AG04450 (cell line): ENCODE measurements around the gene FHIT. TPM values are rescaled to one million over a fixed set of nuclear protein-coding genes. Genes with fewer than 3 reads are reported as not detected.
A peak's percentile ranks its signal among the peaks of the same experiment; 100 is the strongest.

Source experiments
- CTCF ChIA-PET: fragments of 300-600, 350-600 bp; formaldehyde crosslinking; extraction: SDS; loops from one replicate; lab custom pipeline; 2022; ENCODE audit warnings: antibody characterized with exemption, inconsistent platforms; lab: Charles Lee
- POLR2A ChIA-PET: fragments of 350-600 bp; formaldehyde crosslinking; extraction: SDS; loops from one replicate; lab custom pipeline; 2021; ENCODE audit warnings: antibody characterized with exemption, inconsistent platforms; lab: Yijun Ruan, JAX
- DNase-seq: peaks from one replicate; pipeline ENCODE4 v3.0.0-alpha.2; 2011; ENCODE audit warnings: low read depth, low spot score
- H3K27ac ChIP-seq: one replicate; pipeline ENCODE4 v1.5.1; 2012; ENCODE audit warnings: low read depth, low read length, control low read depth
- H3K27me3 ChIP-seq: one replicate; pipeline ENCODE4 v1.6.0; 2012; ENCODE audit warnings: low read length; ENCODE audit not compliant: control insufficient read depth, insufficient read depth
- H3K4me3 ChIP-seq: 2 replicates; pipeline ENCODE4 v1.5.1; 2011; ENCODE audit warnings: mild to moderate bottlenecking, low read depth, low read length, control low read depth
- H3K9me3 ChIP-seq: 2 replicates; pipeline ENCODE4 v1.5.1; 2012; ENCODE audit warnings: low read length; ENCODE audit not compliant: control insufficient read depth, insufficient read depth
- CTCF ChIP-seq: IDR thresholded peaks from 2 replicates; pipeline ENCODE4 v1.5.1; 2011; ENCODE audit warnings: low read depth, low read length, control low read depth, inconsistent platforms
- polyA plus RNA-seq: library from polyadenylated mRNA; depleted of rRNA; stranded (reverse); fragments of >200 nt; gene quantifications from 2 replicates; pipeline ENCODE4 v1.2.3, GENCODE V29; 2011

FHIT gene
- polyA plus RNA-seq, 1 experiment: 0.17 TPM

DNA sequence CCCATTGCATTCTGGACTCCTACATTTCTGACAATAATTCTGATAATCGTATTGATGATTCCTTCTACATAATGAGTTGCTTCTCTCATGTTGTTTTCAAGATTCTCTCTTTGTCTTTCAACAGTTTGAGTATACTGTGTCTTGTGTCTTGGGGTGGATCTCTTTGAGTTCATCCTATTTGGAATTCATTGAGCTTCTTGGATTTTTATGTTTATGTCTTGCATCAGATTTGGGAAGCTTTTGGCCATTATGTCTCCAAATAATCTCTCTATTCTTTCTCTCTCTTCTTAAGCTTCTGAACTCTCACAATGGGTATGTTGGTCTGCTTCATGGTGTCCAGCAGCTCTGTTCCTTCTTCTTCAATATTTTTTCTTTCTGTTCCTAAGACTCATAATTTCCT is 592.2 kb downstream of the FHIT start:
- ChIA-PET CTCF (no interaction called here), POLR2A (no interaction called here)
- DNase-seq: no peak
- no peak overlapping the region for H3K4me3 ChIP-seq
- no peak for TF ChIP-seq CTCF
- H3K27ac ChIP-seq: no peak overlapping the region
- no peaks in the 10 kb centered on the region for H3K27me3 ChIP-seq
- H3K9me3 ChIP-seq: no peaks in the 10 kb centered on the region

DNA sequence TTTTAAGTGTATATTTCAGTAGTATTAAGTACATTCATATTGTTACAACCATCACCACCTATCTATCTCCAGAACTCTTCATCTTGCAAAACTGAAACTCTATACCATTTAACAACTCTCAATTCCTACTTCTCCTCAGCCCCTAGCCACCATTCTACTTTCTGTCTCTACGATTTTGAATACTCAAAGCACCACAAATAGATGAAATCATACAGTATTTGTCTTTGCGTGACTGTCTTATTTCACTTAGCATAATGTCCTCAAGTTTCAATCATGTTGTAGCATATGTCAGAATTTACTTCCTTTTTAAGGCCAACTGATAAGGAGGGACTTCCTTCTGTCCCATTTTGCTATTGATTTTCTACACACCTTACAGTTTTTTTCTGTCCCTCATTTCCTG is 593.3 kb downstream of the FHIT start:
- no peak for TF ChIP-seq CTCF
- ChIA-PET POLR2A (no interaction called here), CTCF (no interaction called here)
- Histone ChIP-seq H3K9me3 (no peaks in the 10 kb centered on the region), H3K27me3 (no peaks in the 10 kb centered on the region), H3K27ac (no peak overlapping the region), H3K4me3 (no peak overlapping the region)
- no peak for DNase-seq

GRCh38 chr3:60652829-60653228 is 598.4 kb downstream of the FHIT start:
- Histone ChIP-seq H3K27ac (no peak overlapping the region), H3K9me3 (no peaks in the 10 kb centered on the region), H3K27me3 (no peaks in the 10 kb centered on the region), H3K4me3 (no peak overlapping the region)
- ChIA-PET POLR2A (no interaction called here), CTCF (no interaction called here)
- TF ChIP-seq CTCF: no peak
- no peak for DNase-seq

DNA sequence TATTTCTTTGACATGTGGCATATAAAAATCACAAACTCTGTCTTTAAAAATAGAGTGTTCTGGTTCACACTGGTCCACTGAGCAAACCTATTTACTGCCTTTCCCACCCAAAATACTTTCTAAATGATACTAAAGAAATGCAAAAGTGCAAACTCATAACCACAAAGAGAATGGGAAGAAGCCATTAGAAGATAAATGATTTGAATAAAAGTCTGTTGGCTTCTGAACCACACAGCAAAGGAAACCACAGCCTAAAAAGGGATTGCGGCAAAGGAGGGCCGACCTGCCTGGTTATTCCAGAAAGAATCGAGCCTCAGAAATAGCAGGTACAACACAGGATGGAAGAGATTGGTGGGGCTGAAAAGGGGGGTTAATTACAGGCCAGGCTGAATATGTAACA is 599.5 kb downstream of the FHIT start:
- Histone ChIP-seq H3K4me3 (no peak overlapping the region), H3K27ac (no peak overlapping the region), H3K9me3 (no peaks in the 10 kb centered on the region), H3K27me3 (no peaks in the 10 kb centered on the region)
- DNase-seq: no peak
- no peak for TF ChIP-seq CTCF
- ChIA-PET CTCF (no interaction called here), POLR2A (interaction anchor here (0.7 kb wide), 1 partner anchor 18 kb away, joined by 3 read pairs; no protein-coding TSS in a partner anchor)

GRCh38 chr3:60650171-60650570 is 601.1 kb downstream of the FHIT start:
- Histone ChIP-seq H3K27ac (no peak overlapping the region), H3K9me3 (no peaks in the 10 kb centered on the region), H3K4me3 (no peak overlapping the region), H3K27me3 (no peaks in the 10 kb centered on the region)
- CTCF ChIA-PET: no interaction called here
- POLR2A ChIA-PET: no interaction called here
- TF ChIP-seq CTCF: 0 out of 2 replicates have a peak, but pooled peaks have one; percentile 16
- DNase-seq: no peak
